ENCODE results near the gene C15orf39. TPM values are rescaled to one million over a fixed set of nuclear protein-coding genes. Genes with fewer than 3 reads are reported as not detected.

The C15orf39 gene
- total RNA-seq, 1 donor from 2014 or later, result 2.1 TPM

- H3K4me3 ChIP-seq (ENCODE audit: low read depth, low read length), result no peak overlapping the region
- no peak for FAIRE-seq
- H3K27me3 ChIP-seq (ENCODE audit: control insufficient read depth, insufficient read depth, low read length), result no peaks in the 10 kb centered on the region
- peaks cover 37% of the 10 kb centered on the region for H3K36me3 ChIP-seq (ENCODE audit: control insufficient read depth, insufficient read depth, low read length)
- TF ChIP-seq CTCF (IDR thresholded peaks at IDR 0.05; ENCODE audit: insufficient read depth, low read length, severe bottlenecking), result no peak
- DNase-seq (ENCODE audit: low read depth), result no peak
Observed at GRCh38 chr15:75210811-75211230, 9.1 kb downstream of the C15orf39 start.

GRCh38 chr15:75211436-75212199 lies 9.9 kb downstream of the C15orf39 start:
- Histone ChIP-seq H3K36me3 (ENCODE audit: control insufficient read depth, insufficient read depth, low read length) (peaks cover 36% of the 10 kb centered on the region), H3K4me3 (ENCODE audit: low read depth, low read length) (no peak overlapping the region), H3K27me3 (ENCODE audit: control insufficient read depth, insufficient read depth, low read length) (no peaks in the 10 kb centered on the region)
- no peak for FAIRE-seq
- TF ChIP-seq CTCF (IDR thresholded peaks at IDR 0.05; ENCODE audit: insufficient read depth, low read length, severe bottlenecking), result no peak
- DNase-seq (ENCODE audit: low read depth), result no peak

DNA sequence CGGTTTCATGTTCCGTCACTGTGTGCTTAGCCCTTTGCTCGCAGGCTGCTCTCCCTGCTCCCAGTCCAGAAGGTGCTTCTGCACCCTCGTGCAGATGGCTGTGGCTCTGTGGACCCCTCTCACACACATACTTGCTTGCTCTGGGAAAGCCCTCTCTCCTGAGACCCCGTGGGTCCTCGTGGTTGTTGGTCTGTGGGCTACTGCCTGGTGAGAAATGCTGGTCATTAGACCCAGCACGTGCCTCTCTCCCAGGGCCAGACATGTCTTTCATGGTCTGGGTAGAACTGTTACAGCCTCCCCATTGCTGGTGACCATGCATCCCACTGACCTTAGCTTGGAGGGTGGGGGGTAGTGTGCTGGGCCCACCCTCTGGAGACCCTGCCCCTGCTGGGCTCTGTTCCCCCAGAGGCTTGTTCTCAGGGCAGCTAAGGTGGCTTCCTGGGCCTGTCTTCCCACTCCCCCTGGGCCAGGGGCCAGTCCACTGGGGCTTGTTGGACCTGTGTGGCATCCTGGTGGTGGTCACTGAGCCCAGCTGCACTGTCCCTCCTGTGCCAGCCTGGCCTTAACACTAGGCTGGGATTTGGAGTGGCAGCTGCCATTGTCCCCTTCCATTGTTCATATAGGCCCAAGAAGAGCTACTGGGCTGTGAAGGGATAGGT lies 10.6 kb downstream of the C15orf39 start:
- Histone ChIP-seq H3K27me3 (ENCODE audit: control insufficient read depth, insufficient read depth, low read length) (no peaks in the 10 kb centered on the region), H3K4me3 (ENCODE audit: low read depth, low read length) (no peak overlapping the region), H3K36me3 (ENCODE audit: control insufficient read depth, insufficient read depth, low read length) (peaks cover 34% of the 10 kb centered on the region)
- FAIRE-seq (no peak), DNase-seq (ENCODE audit: low read depth) (no peak)
- no peak for TF ChIP-seq CTCF (IDR thresholded peaks at IDR 0.05; ENCODE audit: insufficient read depth, low read length, severe bottlenecking)

DNA sequence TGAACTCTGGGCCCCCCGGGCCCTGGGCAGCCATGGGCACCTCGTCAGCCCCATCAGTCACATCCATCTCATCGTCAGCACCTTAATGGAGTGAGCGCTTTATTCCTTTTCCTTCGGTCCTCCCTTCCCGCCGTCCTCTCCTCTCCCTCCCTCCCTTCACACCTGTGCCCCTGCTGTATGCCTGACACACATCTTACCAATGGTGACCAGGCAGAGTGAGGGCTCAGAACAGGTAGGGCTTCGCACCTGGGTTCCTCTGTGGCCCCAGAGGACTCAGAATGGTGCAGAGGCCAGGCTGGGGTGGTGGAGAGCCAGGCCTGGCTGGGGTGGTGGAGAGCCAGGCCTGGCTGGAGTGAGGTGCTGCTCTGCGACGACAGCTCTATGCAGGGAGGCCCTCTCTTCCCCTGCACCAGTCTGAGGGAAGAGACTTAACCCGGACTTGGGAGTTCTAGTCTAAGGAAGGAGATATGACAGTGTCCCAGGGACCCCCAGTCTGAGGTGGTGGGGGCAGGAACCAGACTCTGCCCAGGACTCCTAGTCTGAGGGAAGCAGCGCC lies 11.6 kb downstream of the C15orf39 start:
- no peak for TF ChIP-seq CTCF (IDR thresholded peaks at IDR 0.05; ENCODE audit: insufficient read depth, low read length, severe bottlenecking)
- FAIRE-seq (no peak), DNase-seq (ENCODE audit: low read depth) (no peak)
- Histone ChIP-seq H3K27me3 (ENCODE audit: control insufficient read depth, insufficient read depth, low read length) (no peaks in the 10 kb centered on the region), H3K36me3 (ENCODE audit: control insufficient read depth, insufficient read depth, low read length) (peaks cover 28% of the 10 kb centered on the region), H3K4me3 (ENCODE audit: low read depth, low read length) (no peak overlapping the region)

DNA sequence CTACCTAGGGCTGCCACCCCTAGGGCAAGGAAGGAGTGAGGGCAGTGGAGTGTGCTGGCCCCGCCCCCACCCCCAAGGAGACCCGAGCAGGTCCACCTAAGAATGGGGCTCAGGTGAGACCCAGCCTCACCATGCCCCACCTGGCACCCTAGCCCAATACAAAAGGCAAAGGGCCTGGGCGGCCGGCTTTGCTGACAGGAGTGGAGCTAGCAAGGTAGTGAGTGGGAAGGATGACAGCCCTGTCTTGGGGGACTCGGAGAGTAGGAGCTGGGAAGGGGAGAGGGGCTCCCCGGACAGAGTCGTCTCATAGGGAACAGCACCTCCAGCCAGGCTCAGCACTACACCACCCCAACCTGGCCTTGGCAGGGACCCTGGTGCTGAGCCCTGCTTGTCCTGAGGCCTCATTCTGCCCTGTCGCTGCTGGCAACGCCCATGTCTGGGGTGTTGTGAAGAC lies 12.1 kb downstream of the C15orf39 start:
- FAIRE-seq, result no peak
- no peak overlapping the region for H3K4me3 ChIP-seq (ENCODE audit: low read depth, low read length)
- H3K27me3 ChIP-seq (ENCODE audit: control insufficient read depth, insufficient read depth, low read length), result no peaks in the 10 kb centered on the region
- no peak for TF ChIP-seq CTCF (IDR thresholded peaks at IDR 0.05; ENCODE audit: insufficient read depth, low read length, severe bottlenecking)
- no peak for DNase-seq (ENCODE audit: low read depth)
- H3K36me3 ChIP-seq (ENCODE audit: control insufficient read depth, insufficient read depth, low read length), result peaks cover 23% of the 10 kb centered on the region

Measured in bronchial epithelial cell (primary cell).